Tibial artery (tissue), 4 donors: ENCODE measurements around the gene EXOSC5.

Experiments used
- DNase-seq, 2 donors: peaks; one replicate each; pipeline ENCODE4 v3.0.0-alpha.2; 2019
- H3K27ac ChIP-seq, 2 donors: fragments of 200-600 bp; sonication (generic) in 1 of 2; 1 replicate in 1 of 2; 2 replicates in 1 of 2; pipeline ENCODE4 v1.5.1; 2018 to 2019; ENCODE audit warnings: mild to moderate bottlenecking in 1 of 2
- H3K27me3 ChIP-seq, 2 donors: fragments of 200-600 bp; sonication (generic) in 1 of 2; one replicate each; pipeline versions ENCODE4 v1.5.1 to v1.6.0; 2016 to 2019
- H3K36me3 ChIP-seq, 3 donors: fragments of 200-600 bp; sonication (generic) in 2 of 3; one replicate each; pipeline ENCODE4 v1.5.1; 2016 to 2019; ENCODE audit warnings: mild to moderate bottlenecking in 2 of 3
- H3K4me1 ChIP-seq, 4 donors: fragments of 200-600 bp; sonication (generic) in 2 of 4; 1 replicate in 3 of 4; 2 replicates in 1 of 4; pipeline ENCODE4 v1.5.1; 2016 to 2019
- H3K4me3 ChIP-seq, 2 donors: fragments of 200-600 bp; sonication (generic) in 1 of 2; 1 replicate in 1 of 2; 2 replicates in 1 of 2; pipeline ENCODE4 v1.5.1; 2018 to 2019; ENCODE audit warnings: mild to moderate bottlenecking in 2 of 2
- H3K9me3 ChIP-seq, 3 donors: fragments of 200-600 bp; sonication (generic) in 1 of 3; one replicate each; pipeline ENCODE4 v1.5.1; 2016 to 2019
- intact Hi-C: fragments of 100-400 bp; cut with DNase I; formaldehyde crosslinking; loops from one replicate; pipeline ENCODE4 v1.15.0; 2023; ENCODE audit warnings: low total_unique reads
- TF ChIP-seq, protein P1 (sequence below), 2 experiments: fragments of 200-600 bp in 1 of 2; fragments of 450-650 bp in 1 of 2; IDR thresholded peaks; one replicate each; pipeline ENCODE4 v1.5.1; 2017 to 2019; ENCODE audit warnings: antibody characterized with exemption in 2 of 2, mild to moderate bottlenecking in 1 of 2, moderate library complexity in 1 of 2

EXOSC5 gene

GRCh38 chr19:41408256-41408655 is 11.1 kb upstream of the EXOSC5 start:
- no peak overlapping the region for H3K4me3 ChIP-seq
- TF ChIP-seq, protein P1, sequence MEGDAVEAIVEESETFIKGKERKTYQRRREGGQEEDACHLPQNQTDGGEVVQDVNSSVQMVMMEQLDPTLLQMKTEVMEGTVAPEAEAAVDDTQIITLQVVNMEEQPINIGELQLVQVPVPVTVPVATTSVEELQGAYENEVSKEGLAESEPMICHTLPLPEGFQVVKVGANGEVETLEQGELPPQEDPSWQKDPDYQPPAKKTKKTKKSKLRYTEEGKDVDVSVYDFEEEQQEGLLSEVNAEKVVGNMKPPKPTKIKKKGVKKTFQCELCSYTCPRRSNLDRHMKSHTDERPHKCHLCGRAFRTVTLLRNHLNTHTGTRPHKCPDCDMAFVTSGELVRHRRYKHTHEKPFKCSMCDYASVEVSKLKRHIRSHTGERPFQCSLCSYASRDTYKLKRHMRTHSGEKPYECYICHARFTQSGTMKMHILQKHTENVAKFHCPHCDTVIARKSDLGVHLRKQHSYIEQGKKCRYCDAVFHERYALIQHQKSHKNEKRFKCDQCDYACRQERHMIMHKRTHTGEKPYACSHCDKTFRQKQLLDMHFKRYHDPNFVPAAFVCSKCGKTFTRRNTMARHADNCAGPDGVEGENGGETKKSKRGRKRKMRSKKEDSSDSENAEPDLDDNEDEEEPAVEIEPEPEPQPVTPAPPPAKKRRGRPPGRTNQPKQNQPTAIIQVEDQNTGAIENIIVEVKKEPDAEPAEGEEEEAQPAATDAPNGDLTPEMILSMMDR (IDR thresholded peaks at IDR 0.05): no peak
- H3K9me3 ChIP-seq: no peaks in the 10 kb centered on the region
- intact Hi-C loops: no loop called here
- H3K27ac ChIP-seq: no peak overlapping the region
- no peak for DNase-seq
- H3K27me3 ChIP-seq: no peaks in the 10 kb centered on the region
- peaks cover 0 to 25% (median 8%) of the 10 kb centered on the region in 4 donors for H3K4me1 ChIP-seq
- H3K36me3 ChIP-seq: peaks cover 16 to 50% (median 29%) of the 10 kb centered on the region in 3 donors

DNA sequence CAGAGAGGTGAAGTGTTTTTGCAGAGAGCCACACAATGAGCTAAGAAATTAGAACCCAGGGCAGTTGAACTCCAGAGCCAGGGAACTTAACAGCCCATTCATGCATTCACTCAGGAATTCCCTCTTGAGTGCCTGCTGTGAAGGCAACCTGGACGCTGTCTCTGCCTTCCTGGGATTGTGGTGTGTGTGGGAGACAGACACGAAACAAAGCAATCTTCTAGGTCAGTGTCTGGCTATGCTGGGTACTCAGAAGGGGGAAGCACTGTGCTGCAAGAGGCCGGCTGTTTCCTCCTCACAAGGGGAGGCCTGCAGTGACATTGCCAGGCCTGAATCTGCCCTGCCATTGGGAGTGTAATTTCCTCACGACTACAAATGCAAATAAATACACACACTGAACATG is 10.1 kb upstream of the EXOSC5 start:
- Histone ChIP-seq H3K27me3 (no peaks in the 10 kb centered on the region), H3K9me3 (no peaks in the 10 kb centered on the region), H3K27ac (no peak overlapping the region), H3K4me3 (no peak overlapping the region), H3K36me3 (peaks cover 8 to 45% (median 26%) of the 10 kb centered on the region in 3 donors), H3K4me1 (peaks cover 0 to 25% (median 8%) of the 10 kb centered on the region in 4 donors)
- TF ChIP-seq, protein P1 (IDR thresholded peaks at IDR 0.05): no peak
- intact Hi-C loops: no loop called here
- peak in 1 of 2 donors; percentile 35 for DNase-seq

DNA sequence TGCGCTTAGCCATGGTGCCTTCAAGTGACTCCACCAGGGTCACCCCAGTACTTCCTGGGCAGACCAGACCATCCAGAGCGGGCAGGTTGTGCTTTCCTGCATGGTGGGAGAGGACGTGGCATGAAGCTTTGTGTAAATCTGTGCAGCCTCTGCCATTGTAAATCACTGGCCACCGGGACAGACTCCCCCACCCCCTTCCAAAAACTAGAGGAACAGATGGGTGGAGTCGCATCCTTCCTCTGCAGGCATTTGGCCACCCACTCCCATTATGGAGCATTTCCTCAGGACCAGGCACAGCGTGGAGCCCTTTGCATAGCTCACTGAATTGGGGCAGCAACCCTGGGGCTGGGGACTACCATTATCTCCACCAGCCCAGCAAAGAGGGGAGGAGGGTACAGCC is 8.6 kb upstream of the EXOSC5 start:
- no peak overlapping the region for H3K27ac ChIP-seq
- DNase-seq: no peak

DNA sequence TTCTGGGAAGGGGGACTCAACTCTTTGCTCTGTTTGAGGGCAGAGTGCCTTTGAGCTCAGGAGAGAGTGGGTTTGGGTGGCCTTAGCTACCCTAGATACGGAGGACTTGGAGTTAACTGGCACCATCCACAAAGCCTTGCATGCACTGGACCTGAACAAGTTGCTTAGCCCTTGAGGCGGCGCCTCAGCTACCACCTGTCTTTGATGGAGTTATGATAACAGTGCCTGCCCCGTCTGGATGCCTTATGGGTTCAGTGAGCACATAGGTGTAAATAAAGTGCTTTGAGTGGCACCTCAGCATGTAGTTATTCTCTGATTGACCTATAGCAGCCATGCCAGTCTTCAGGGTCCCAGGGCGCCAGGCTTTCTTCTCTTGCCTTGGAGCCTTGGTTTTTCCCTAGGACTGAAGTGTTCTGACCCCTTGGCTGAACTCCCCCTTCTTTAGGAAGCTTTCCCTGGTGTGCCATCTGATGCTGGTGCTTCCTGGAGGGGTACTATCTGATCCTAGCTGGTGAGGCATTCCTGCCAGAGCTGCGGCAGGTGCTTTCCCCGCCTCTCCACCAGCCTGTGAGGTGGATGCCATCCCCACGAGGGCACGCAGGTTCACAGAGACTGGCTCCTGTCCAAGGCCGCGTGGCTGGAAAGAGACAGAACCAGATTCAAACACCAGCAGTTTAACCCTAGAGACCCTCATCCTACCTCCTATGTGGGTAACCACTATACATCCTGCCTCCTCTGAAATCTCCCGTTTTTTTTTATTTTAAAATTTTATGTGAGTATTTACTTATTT is 6.2 kb upstream of the EXOSC5 start:
- H3K4me3 ChIP-seq: no peak overlapping the region
- H3K27ac ChIP-seq: no peak overlapping the region
- H3K36me3 ChIP-seq: peaks cover 0 to 33% (median 17%) of the 10 kb centered on the region in 3 donors

More for the DNA sequence above, 8.6 kb upstream of the EXOSC5 start:
- Histone ChIP-seq H3K9me3 (no peaks in the 10 kb centered on the region), H3K27me3 (no peaks in the 10 kb centered on the region), H3K36me3 (peaks cover 2 to 38% (median 20%) of the 10 kb centered on the region in 3 donors), H3K4me3 (no peak overlapping the region), H3K4me1 (peaks cover 0 to 17% (median 8%) of the 10 kb centered on the region in 4 donors)
- intact Hi-C loops: no loop called here
- TF ChIP-seq, protein P1 (IDR thresholded peaks at IDR 0.05): no peak

GRCh38 chr19:41402010-41402409 is 4.9 kb upstream of the EXOSC5 start:
- no peak for DNase-seq
- Histone ChIP-seq H3K27me3 (no peaks in the 10 kb centered on the region), H3K36me3 (peaks cover 0 to 26% (median 17%) of the 10 kb centered on the region in 3 donors), H3K9me3 (no peaks in the 10 kb centered on the region), H3K4me3 (no peak overlapping the region), H3K27ac (no peak overlapping the region), H3K4me1 (peaks cover 0 to 20% (median 8%) of the 10 kb centered on the region in 4 donors)
- TF ChIP-seq, protein P1 (IDR thresholded peaks at IDR 0.05): no peak
- intact Hi-C loops: no loop called here

More for the DNA sequence above, 6.2 kb upstream of the EXOSC5 start:
- no peaks in the 10 kb centered on the region for H3K9me3 ChIP-seq
- TF ChIP-seq, protein P1 (IDR thresholded peaks at IDR 0.05): no peak
- no peak for DNase-seq
- peaks cover 0 to 18% (median 8%) of the 10 kb centered on the region in 4 donors for H3K4me1 ChIP-seq
- no peaks in the 10 kb centered on the region for H3K27me3 ChIP-seq
- intact Hi-C loops: no loop called here
